KMS-11 (cell line): ENCODE results near the gene TROAP.

Experiments used
- H2AFZ ChIP-seq: fragments of 200-600 bp; sonication (generic); 2 replicates; pipeline ENCODE4 v1.6.1; 2016; ENCODE audit warnings: antibody characterized with exemption, mixed run types, low read depth
- H3K27ac ChIP-seq: fragments of 200-600 bp; sonication (generic); 2 replicates; pipeline ENCODE4 v1.6.1; 2016; ENCODE audit warnings: mild to moderate bottlenecking, mixed run types
- H3K27me3 ChIP-seq: fragments of 200-600 bp; sonication (generic); 2 replicates; pipeline ENCODE4 v1.6.1; 2017; ENCODE audit warnings: mild to moderate bottlenecking, low read depth, mixed run types, moderate library complexity; ENCODE audit not compliant: insufficient read depth
- H3K36me3 ChIP-seq: fragments of 200-600 bp; sonication (generic); 2 replicates; pipeline ENCODE4 v1.6.1; 2017; ENCODE audit warnings: mild to moderate bottlenecking, mixed run types; ENCODE audit not compliant: insufficient read depth
- H3K4me1 ChIP-seq: fragments of 200-600 bp; sonication (generic); 2 replicates; pipeline ENCODE4 v1.6.1; 2016; ENCODE audit warnings: mild to moderate bottlenecking, low read depth, mixed run types; ENCODE audit not compliant: poor library complexity, severe bottlenecking
- H3K4me2 ChIP-seq: fragments of 200-600 bp; sonication (generic); 2 replicates; pipeline ENCODE4 v1.7.0; 2016; ENCODE audit warnings: mild to moderate bottlenecking, mixed run types
- H3K4me3 ChIP-seq: fragments of 200-600 bp; sonication (generic); IDR thresholded peaks from 2 replicates; pipeline ENCODE4 v1.6.1; 2017; ENCODE audit warnings: low read depth, low read length, mixed read lengths; ENCODE audit not compliant: insufficient read depth
- H3K79me2 ChIP-seq: fragments of 200-600 bp; sonication (generic); 2 replicates; pipeline ENCODE4 v1.6.1; 2016; ENCODE audit warnings: low read depth, mixed run types; ENCODE audit not compliant: insufficient read depth
- H3K9ac ChIP-seq: fragments of 200-600 bp; sonication (generic); 2 replicates; pipeline ENCODE4 v1.6.1; 2016; ENCODE audit warnings: mild to moderate bottlenecking, mixed run types
- H4K20me1 ChIP-seq: fragments of 200-600 bp; sonication (generic); 2 replicates; pipeline ENCODE4 v1.6.1; 2016; ENCODE audit warnings: mild to moderate bottlenecking, mixed run types; ENCODE audit not compliant: insufficient read depth
- TF ChIP-seq, protein P1 (sequence below): fragments of 200-600 bp; sonication (generic); conservative IDR thresholded peaks from 2 replicates; pipeline ENCODE4 v1.6.1; 2017; ENCODE audit warnings: low read depth, mild to moderate bottlenecking, antibody characterized with exemption, low read length, moderate library complexity, mixed read lengths

Gene TROAP

DNA sequence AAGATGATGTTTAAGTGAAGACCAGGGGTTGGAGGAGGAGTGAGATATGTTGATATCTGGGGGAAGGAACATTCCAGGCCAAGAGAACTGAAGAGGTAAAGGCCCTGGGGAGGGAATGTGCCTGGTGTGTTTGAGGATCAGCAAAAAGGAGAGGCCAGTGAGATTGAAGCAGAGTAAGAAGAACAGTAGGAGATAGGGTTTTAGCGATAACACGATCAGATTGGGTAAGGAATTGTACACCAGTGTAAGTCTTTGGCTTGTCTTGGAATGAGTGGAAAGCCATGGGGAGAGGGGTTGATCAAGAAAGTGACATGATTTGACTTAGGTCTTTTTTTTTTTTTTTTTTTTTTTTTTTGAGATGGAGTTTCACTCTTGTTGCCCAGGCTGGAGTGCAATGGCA is 4.8 kb downstream of the TROAP start:
- no peaks in the 10 kb centered on the region for H3K27me3 ChIP-seq
- no peak overlapping the region for H3K27ac ChIP-seq
- no peaks in the 10 kb centered on the region for H4K20me1 ChIP-seq
- H2AFZ ChIP-seq: no peak overlapping the region
- no peak overlapping the region for H3K4me2 ChIP-seq
- TF ChIP-seq, protein P1, sequence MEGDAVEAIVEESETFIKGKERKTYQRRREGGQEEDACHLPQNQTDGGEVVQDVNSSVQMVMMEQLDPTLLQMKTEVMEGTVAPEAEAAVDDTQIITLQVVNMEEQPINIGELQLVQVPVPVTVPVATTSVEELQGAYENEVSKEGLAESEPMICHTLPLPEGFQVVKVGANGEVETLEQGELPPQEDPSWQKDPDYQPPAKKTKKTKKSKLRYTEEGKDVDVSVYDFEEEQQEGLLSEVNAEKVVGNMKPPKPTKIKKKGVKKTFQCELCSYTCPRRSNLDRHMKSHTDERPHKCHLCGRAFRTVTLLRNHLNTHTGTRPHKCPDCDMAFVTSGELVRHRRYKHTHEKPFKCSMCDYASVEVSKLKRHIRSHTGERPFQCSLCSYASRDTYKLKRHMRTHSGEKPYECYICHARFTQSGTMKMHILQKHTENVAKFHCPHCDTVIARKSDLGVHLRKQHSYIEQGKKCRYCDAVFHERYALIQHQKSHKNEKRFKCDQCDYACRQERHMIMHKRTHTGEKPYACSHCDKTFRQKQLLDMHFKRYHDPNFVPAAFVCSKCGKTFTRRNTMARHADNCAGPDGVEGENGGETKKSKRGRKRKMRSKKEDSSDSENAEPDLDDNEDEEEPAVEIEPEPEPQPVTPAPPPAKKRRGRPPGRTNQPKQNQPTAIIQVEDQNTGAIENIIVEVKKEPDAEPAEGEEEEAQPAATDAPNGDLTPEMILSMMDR: no peak
- no peak overlapping the region for H3K9ac ChIP-seq
- H3K4me1 ChIP-seq: peaks cover 10% of the 10 kb centered on the region
- no peak overlapping the region for H3K4me3 ChIP-seq
- no peaks in the 10 kb centered on the region for H3K36me3 ChIP-seq
- peaks cover 12% of the 10 kb centered on the region; the same call in 1 of the 2 replicates for H3K79me2 ChIP-seq

DNA sequence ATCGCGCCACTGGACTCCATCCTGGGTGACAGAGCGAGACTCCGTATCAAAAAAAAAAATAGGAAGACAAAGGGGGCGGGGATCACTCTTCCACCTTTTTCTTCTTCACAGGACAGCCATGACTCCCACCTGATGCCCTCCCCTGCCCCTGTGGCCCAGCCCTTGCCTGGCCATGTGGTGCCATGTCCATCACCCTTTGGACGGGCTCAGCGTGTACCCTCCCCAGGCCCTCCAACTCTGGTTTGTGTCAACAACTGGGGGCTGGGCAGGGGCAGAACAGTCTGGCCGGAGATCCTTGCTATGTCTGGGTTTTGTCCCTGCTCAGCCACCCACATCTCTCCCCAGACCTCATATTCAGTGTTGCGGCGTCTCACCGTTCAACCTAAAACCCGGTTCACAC is 5.8 kb downstream of the TROAP start:
- Histone ChIP-seq H3K4me2 (no peak overlapping the region), H3K4me3 (no peak overlapping the region), H3K9ac (no peak overlapping the region), H3K27ac (no peak overlapping the region), H3K27me3 (no peaks in the 10 kb centered on the region), H3K4me1 (peaks cover 9% of the 10 kb centered on the region), H3K36me3 (no peaks in the 10 kb centered on the region), H4K20me1 (no peaks in the 10 kb centered on the region), H2AFZ (no peak overlapping the region), H3K79me2 (peaks cover 7% of the 10 kb centered on the region; the same call in 1 of the 2 replicates)
- TF ChIP-seq, protein P1: no peak

DNA sequence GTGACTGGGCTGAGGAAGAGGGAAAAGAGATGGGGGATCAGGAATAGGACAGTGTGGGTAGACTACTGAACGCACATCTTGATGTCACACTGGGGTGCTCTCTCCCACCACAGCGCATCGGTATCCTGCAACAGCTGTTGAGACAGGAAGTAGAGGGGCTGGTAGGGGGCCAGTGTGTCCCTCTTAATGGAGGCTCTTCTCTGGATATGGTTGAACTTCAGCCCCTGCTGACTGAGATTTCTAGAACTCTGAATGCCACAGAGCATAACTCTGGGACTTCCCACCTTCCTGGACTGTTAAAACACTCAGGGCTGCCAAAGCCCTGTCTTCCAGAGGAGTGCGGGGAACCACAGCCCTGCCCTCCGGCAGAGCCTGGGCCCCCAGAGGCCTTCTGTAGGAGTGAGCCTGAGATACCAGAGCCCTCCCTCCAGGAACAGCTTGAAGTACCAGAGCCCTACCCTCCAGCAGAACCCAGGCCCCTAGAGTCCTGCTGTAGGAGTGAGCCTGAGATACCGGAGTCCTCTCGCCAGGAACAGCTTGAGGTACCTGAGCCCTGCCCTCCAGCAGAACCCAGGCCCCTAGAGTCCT is 7.1 kb downstream of the TROAP start:
- H3K4me1 ChIP-seq: no peaks in the 10 kb centered on the region
- H3K4me3 ChIP-seq: no peak overlapping the region
- no peaks in the 10 kb centered on the region for H4K20me1 ChIP-seq
- H3K79me2 ChIP-seq: no peaks in the 10 kb centered on the region
- TF ChIP-seq, protein P1: no peak
- H3K36me3 ChIP-seq: no peaks in the 10 kb centered on the region
- H3K27me3 ChIP-seq: no peaks in the 10 kb centered on the region
- no peak overlapping the region for H3K9ac ChIP-seq
- no peak overlapping the region for H2AFZ ChIP-seq
- no peak overlapping the region for H3K4me2 ChIP-seq
- H3K27ac ChIP-seq: no peak overlapping the region

DNA sequence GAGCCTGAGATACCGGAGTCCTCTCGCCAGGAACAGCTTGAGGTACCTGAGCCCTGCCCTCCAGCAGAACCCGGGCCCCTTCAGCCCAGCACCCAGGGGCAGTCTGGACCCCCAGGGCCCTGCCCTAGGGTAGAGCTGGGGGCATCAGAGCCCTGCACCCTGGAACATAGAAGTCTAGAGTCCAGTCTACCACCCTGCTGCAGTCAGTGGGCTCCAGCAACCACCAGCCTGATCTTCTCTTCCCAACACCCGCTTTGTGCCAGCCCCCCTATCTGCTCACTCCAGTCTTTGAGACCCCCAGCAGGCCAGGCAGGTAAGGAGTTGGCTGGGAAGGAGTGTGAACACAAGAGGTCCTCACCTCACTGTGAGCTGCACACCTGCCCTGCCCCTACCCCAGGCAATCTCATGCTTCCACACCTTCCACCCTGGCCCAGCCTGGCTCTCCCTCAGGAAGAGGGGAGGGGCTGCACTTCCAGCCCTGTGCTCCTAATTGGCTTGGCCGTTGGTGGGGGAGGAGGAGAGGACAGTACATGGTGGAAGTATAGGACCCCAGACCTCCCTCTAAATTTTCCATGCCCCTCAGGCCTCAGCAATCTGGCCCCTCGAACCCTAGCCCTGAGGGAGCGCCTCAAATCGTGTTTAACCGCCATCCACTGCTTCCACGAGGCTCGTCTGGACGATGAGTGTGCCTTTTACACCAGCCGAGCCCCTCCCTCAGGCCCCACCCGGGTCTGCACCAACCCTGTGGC is 7.8 kb downstream of the TROAP start:
- H3K36me3 ChIP-seq: no peaks in the 10 kb centered on the region
- TF ChIP-seq, protein P1: no peak
- no peaks in the 10 kb centered on the region for H4K20me1 ChIP-seq
- no peak overlapping the region for H3K4me3 ChIP-seq
- no peak overlapping the region for H3K9ac ChIP-seq
- H2AFZ ChIP-seq: no peak overlapping the region
- H3K79me2 ChIP-seq: no peaks in the 10 kb centered on the region
- no peak overlapping the region for H3K4me2 ChIP-seq
- no peaks in the 10 kb centered on the region for H3K27me3 ChIP-seq
- no peak overlapping the region for H3K27ac ChIP-seq
- H3K4me1 ChIP-seq: no peaks in the 10 kb centered on the region
